ENCODE results near the gene CDC42SE2.

GRCh38 chr5:131222731-131223130 lies 41.1 kb upstream of the CDC42SE2 start:
- TF ChIP-seq CTCF (conservative IDR thresholded peaks at IDR 0.05; ENCODE audit: low read length), result no peak
- TF ChIP-seq EZH2phosphoT487 (IDR thresholded peaks at IDR 0.05; ENCODE audit: borderline replicate concordance), result no peak

All from Loucy (cell line).